GM18907 (cell line): ENCODE measurements around the gene POLN.
"Not testable (repeated sequence)": the region's sequence is repeated elsewhere in the genome, so short reads cannot be mapped to it uniquely, and the experiment has no call there.

Source experiments
- ATAC-seq: cut with Tn5 transposase; IDR thresholded peaks from one replicate; pipeline ENCODE4 v1.9.1; 2021; ENCODE audit warnings: mild to moderate bottlenecking, moderate library complexity; ENCODE audit not compliant: unreplicated experiment

POLN gene

DNA sequence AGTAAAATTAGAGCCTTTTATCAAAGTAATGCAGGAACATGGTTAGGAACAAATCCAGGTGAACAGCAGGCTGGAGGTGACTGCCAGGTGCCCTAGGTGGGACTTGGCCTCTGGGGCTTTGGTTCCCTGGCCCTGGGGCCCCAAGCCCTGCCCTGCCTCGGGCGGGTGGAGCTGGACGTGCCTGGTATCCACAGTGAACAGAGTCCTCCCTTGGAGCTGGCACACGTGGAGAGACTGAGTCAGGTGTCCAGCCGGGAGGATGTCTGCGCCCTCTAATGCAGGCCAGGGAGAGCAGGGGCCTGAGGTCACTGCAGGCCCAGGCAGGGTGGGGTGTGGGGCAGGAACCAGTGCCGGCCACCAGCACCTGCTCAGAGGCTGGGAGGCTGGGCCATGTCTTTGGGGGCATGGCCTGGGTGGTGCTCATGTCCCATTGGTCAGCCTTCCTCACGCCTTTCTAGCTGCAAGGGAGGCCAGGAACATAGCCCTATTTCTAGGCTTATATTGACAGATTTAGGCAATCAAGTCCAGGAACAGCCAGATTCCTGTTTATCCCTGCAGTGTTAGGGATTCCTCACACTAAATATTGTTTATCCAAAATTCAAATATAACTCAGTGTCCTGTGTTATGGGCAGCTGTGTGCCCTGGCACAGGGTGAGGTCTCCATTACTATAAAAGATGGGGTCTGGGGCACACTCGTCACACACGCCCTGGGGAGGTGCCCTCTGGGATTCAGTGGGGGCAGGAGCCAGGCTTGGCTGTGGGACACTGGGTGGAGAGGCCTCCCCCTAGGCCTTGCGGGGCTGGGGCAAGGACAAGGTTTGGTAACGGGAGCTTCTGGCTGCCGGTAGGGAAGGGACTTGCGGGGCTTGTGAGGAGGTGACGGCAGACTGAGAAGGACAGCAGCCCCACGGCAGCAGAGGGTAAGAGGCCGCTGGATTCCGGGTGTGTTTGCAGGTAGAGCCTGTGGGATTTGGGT is 197.1 kb downstream of the POLN start:
- no peak for ATAC-seq

DNA sequence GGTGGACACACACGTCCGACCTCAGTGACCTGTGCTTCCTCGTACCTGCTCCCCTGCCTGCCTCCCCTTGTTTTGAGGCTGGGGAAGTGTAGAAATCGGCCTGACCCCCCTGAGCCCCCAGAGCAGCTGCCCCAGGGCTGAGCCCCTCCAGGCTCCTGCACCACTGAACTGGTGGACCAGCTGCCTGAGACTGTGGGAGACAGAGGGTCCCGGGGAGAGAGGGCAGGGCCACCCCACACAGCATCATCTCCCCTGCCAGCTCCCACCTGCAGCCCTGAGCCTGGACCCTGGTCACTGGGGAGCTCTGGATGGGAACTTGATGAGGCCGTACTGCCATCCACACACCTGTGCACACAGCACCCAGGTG is 197.8 kb downstream of the POLN start:
- ATAC-seq, result no peak

DNA sequence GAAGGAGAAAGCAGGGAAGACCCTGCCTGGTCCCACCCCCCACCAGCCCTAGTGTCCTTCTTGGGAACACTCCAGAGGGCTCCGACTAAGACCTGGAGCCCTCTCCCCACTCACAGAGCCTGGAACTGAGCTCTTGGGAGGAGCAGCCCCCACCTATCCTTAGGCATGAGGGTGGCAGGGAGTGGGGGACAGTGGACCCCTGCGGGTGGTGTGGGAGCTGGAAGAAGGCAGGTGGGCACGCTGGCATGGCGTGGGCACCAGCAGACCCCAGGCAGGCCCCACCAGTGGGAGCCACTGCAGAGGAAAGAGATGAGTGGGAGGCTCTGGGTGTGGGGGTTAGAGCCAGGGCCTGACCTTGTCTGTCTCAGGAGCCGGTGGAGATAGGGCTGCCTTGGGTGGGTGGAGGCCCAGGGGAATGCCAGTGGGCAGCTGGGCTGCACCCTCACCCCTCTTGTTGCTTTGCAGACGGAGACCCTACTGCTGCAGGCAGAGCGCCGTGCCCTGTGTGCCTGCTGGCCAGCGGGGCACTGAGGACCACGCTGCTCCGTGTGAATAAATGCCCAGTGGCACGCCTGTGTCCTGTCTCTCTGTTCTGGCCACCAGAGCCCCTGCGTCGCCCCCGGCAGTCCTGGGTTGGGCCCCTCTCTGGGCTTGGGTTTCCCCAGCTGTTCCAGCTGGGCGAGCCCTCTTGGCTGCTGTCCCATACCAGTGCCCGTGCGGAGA is 198.4 kb downstream of the POLN start:
- ATAC-seq, result no peak

DNA sequence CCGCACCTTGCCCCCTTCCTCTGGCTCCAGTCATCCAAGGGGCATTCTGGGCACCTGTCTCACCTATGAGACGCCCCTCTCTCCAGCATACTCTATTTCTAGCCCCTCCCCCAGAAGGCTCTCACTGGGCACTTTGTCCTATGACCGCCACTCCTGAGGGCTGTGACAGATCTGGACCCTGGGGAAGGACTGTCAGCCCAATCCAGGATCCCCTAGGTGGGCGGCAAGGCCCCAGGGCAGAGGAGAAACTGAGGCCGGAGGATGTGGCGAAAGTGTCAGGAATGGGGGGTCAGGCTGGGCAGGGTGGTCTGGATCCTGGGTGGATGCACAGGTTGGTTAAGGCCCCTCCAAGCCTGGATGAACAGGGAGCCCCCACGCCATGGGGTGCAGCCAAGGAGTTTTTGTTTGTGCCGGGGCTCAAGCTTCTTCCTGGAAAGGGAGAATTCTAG is 198.9 kb downstream of the POLN start:
- no peak for ATAC-seq

DNA sequence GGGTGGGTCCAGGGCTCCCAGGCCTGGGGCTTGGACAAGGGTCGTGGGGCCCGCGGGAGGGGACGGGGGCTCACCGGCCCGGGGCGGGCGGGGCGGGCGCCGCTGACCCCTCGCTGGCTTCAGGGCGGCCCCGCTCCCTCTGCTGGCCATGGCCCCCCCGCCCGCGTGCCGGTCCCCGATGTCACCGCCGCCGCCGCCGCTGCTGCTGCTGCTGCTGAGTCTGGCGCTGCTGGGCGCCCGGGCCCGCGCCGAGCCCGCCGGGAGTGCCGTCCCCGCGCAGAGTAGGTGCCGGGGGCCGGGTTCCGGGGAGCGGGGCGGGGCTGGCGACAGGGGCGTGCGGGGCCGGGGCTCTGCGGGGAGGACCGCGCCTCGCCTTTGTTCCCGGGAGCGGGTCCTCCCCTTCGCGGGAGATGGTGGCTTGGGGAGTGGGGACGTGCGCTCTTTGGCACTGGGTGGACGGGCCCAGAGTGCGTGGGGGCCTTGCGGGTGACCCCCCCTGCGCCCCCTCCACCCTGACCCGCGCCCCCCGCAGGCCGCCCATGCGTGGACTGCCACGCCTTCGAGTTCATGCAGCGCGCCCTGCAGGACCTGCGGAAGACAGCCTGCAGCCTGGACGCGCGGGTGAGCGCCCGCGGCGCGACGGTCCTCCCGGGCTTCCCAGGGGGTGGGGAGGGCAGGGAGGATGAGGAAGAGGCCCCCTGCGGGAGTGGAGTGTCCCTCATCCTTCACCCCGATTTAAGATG is 199.5 kb downstream of the POLN start:
- peak; percentile 39 for ATAC-seq

DNA sequence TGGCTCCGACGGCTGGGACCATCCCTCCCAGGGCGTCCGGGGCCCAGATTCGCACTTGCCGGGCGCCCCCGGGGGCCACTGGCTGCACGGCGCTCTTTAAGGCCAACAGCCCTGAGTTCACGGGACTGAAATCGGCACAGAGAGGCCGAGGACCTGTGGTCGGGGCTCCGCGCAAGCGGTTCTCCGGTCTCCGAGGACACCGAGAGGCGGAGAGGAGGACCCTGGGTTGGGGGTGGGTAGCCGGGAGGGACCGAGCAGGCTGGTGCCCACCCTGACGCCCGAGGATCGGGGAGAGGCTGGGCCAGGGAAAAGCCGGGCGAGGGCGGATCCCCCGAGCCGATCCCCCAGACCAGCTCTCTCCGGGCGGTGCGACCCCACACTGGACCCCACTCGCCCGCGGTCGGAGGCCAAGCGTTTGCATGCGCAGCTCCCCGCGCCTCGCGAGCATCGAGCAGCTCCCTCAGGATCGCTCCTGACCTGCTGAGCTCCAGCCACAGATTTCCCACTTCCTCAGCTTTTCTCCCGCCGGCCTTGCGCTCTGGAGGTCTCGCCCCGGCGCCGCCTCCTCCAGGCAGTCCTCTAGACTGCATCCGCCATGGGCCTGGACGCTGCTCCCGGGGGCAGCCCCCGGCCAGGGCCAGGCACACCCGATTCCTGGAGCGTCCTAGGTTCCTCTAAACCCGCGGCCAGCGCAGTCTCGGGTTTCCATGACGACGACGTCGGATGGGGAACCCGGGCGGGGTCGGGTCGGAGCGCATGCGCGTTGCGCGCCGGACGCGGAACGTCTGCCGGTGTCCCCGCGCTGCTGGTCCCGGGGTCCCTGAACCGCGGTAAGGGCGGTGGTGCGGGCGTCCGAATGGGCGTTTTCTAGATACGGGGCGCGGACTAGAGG is 200.4 kb downstream of the POLN start:
- ATAC-seq, result peak; percentile 64

DNA sequence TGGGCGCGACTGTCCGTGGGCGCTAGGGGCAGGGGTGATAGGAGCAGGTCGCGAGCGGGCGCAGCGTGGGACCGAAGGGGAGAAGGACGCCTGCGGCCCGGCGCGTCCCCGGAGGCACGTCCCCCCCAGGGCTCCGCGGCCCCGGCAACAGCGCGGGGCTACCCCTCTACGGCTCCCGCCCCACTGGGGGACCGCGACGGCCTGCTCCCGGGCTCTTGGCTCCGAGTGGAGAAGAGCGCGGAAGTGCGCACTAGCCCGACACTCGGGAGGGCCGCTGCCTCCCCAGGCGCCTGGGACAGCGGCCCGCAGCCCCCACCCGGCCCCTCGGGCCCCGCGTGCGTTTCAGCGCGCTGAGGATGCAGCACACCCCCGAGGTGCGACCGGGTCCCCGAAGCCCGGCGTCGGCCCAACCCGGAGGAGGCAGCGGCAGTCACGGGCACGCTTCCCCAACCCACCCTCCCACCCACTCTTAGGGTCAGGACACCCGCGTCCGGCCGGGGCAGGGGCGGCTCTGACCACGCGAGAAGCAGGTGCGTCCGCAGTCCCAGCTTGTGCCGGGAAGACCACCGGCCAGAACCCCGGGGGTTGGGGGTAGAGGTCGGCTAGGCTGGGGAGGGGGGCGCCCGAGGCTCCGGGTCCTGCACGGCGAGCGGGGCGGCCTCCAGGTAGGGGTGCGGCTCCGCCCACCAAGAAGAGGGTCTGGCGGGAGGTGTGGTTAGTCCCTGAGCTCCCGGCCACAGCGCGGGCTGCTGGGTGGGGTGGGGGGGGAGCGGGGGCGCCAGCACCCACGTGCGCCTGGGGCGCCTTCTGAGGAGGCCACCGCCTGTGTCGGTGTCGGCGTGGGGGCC is 201.3 kb downstream of the POLN start:
- ATAC-seq, result no peak

DNA sequence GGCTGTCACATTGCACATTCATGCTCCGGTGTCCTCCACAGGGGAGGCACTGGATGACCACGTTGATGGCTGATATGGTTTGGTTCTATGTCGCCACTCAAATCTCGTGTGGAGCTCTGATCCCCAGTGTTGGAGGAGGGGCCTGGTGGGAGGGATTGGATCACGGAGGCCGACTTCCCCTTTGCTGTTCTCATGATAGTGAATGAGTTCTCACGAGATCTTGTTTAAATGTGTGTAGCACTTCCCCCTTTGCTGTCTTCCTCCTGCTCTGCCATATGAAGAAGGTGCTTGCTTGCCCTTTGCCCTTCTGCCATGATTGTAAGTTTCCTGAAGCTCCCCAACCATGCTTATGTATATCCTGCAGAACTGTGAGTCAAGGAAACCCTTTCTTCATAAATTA is 205.1 kb downstream of the POLN start:
- no peak for ATAC-seq

DNA sequence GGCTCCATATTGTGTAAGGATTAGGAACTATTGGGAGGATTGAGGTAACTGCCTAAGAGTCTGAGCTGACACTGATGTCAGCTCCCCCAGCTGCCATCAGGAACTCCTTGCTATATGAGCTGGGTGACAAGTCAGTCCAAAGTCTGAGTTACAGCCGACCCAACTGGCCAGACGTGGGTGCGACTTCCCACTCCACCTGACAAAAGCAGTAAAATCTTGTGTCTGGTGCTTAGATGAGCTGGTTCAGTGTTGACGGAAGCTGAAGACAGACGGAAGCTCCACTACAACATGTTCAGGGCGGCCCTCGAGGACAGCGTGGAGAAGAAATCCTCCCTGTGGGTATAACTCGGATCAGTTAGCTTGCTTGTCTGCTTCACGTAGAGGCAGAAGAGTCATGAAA is 205.6 kb downstream of the POLN start:
- ATAC-seq, result no peak

DNA sequence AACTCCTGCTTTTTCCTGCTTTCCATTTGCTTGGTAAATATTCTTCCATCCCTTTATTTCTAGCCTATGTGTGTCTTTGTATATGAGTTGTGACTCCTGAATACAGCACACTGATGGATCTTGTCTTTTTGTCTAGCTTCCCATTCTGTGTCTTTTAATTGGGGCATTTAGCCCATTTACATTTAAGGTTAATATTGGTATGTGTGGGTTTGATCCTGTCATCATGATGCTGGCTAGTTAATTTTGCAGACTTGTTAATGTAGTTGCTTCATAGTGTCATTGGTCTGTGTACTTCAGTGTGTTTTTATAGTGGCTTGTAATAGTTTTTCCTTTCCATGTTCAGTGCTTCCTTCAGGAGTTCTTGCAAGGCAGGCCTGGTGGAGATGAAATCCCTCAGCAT is 210.8 kb downstream of the POLN start:
- ATAC-seq, result not testable (repeated sequence)

DNA sequence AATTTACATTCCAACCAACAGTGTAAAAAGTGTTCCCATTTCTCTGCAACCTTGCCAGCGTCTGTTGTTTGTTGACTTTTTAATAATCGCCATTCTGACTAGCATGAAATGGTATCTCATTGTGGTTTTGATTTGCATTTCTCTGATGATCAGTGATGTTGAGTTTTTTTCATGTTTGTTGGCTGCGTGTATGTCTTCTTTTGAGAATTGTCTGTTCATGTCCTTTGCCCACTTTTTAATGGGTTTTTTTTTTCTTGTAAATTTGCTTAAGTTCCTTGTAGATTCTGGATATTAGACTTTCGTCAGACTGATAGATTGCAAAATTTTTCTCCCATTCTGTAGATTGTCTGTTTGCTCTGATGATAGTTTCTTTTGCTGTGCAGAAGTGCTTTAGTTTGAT is 214.8 kb downstream of the POLN start:
- not testable (repeated sequence) for ATAC-seq

DNA sequence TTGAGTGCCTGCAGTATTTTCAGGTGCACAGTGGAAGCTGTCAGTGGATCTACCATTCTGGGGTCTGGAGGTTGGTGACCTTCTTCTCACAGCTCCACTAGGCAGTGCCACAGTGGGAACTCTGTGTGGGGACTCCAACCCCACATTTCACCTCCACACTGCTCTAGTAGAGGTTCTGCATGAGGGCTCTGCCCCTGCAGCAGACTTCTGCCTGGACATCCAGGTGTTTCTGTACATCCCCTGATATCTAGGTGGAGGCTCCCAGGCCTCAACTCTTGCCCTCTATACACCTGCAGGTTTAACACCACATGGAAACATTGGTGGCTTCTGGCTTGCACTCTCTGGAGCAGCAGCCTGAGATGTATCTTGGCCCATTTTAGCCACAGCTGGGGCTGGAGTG is 216.1 kb downstream of the POLN start:
- no peak for ATAC-seq

DNA sequence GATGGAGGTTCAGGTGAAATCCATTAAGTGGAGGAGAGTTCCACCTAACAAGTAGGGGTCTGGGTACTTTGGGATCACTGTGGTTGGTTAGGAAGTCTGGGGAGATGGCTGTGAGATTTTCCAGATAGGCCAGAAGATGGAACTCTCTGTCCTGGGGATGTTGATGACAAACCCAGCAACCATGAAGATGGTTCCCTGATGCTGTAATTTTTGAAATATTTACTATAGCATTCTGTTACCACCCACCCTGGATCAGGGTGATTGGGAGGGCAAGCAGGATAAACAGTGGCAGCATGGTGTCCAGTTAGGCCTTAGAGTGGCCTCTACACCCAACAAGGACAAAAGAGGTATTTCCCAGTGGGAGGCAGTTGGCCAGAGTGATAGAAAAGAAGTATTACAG is 217.2 kb downstream of the POLN start:
- no peak for ATAC-seq
